HepG2 (cell line): ENCODE data around the gene OPRPN. TPM values are rescaled to one million over a fixed set of nuclear protein-coding genes. Genes with fewer than 3 reads are reported as not detected.

Source experiments
- ATAC-seq: fragments of 200-7000 bp; cut with Tn5 transposase; 3 replicates; pipeline ENCODE4 v1.9.1; 2020; ENCODE audit warnings: mild to moderate bottlenecking, moderate library complexity
- BruUV-seq: library from RNA; stranded (reverse); fragments of 400-500 nt; replicated peaks from 2 replicates; lab custom pipeline; 2021; lab: Mats Ljungman, UMichigan
- CTCF ChIA-PET: fragments of 300-600 bp; formaldehyde crosslinking; extraction: SDS; loops from one replicate; lab custom pipeline; 2021; ENCODE audit warnings: low total read pairs, inconsistent platforms, low intra/inter-chr PET ratio; lab: Yijun Ruan, JAX
- POLR2A ChIA-PET: fragments of 350-600 bp; sonication (Branson Sonifier 250); formaldehyde crosslinking; loops from one replicate; lab custom pipeline; 2020; ENCODE audit warnings: antibody characterized with exemption, inconsistent platforms; lab: Yijun Ruan, JAX
- DNase-seq: peaks from one replicate; pipeline ENCODE4 v3.0.0-alpha.2; 2015; ENCODE audit warnings: low spot score
- FAIRE-seq: peaks from 3 replicates; lab custom pipeline; 2011; peaks lifted over from hg19 to GRCh38; lab: Jason Lieb, UNC
- H2AFZ ChIP-seq: one replicate; pipeline ENCODE4 v1.6.1; 2011; ENCODE audit warnings: low read length, inconsistent platforms
- H3K27ac ChIP-seq: fragments of 300-600 bp; 3 replicates; pipeline ENCODE4 v1.8.0; 2011; ENCODE audit warnings: mixed run types, mild to moderate bottlenecking, mixed read lengths, low read length, inconsistent platforms; ENCODE audit not compliant: insufficient read depth; ENCODE audit errors: extremely low read length
- H3K27me3 ChIP-seq, 2 experiments: fragments of 200-600 bp in 1 of 2; 2 replicates in 1 of 2; 3 replicates in 1 of 2; pipeline versions ENCODE4 v1.6.0 to v1.8.0; 2011; ENCODE audit warnings: low read length in 2 of 2, mild to moderate bottlenecking in 2 of 2, moderate library complexity in 2 of 2, inconsistent platforms in 1 of 2; ENCODE audit not compliant: insufficient read depth in 2 of 2, control insufficient read depth in 1 of 2
- H3K36me3 ChIP-seq, 2 experiments: fragments of 200-600 bp in 1 of 2; replicated peaks in 1 of 2; 2 replicates in 1 of 2; 3 replicates in 1 of 2; pipeline versions ENCODE4 v1.5.1 to v1.8.0; 2011; ENCODE audit warnings: low read length in 2 of 2, inconsistent platforms in 1 of 2; ENCODE audit not compliant: insufficient read depth in 2 of 2, control insufficient read depth in 1 of 2
- H3K4me1 ChIP-seq: 2 replicates; pipeline ENCODE4 v1.5.1; 2012; ENCODE audit warnings: low read length, inconsistent platforms; ENCODE audit not compliant: insufficient read depth
- H3K4me2 ChIP-seq: 2 replicates; pipeline ENCODE4 v1.6.0; 2011; ENCODE audit warnings: low read depth, low read length, inconsistent platforms
- H3K4me3 ChIP-seq, 3 experiments: fragments of 200-600 bp in 1 of 3; sonication (generic), shearing (Covaris generic) in 1 of 3; replicated peaks in 1 of 3; 2 replicates each; pipeline ENCODE4 v1.5.1; 2011 to 2016; ENCODE audit warnings: low read length in 3 of 3, inconsistent platforms in 2 of 3, low read depth in 2 of 3, mild to moderate bottlenecking in 2 of 3, control low read depth in 1 of 3, mixed read lengths in 1 of 3; ENCODE audit not compliant: insufficient read depth in 1 of 3
- H3K79me2 ChIP-seq: one replicate; pipeline ENCODE4 v1.6.1; 2011; ENCODE audit warnings: low read length, inconsistent platforms; ENCODE audit not compliant: insufficient read depth
- H3K9ac ChIP-seq: 2 replicates; pipeline ENCODE4 v1.6.0; 2011; ENCODE audit warnings: mild to moderate bottlenecking, low read depth, low read length, inconsistent platforms; ENCODE audit not compliant: insufficient read depth
- H3K9me3 ChIP-seq: 2 replicates; pipeline ENCODE4 v1.5.1; 2012; ENCODE audit warnings: mild to moderate bottlenecking, low read length
- H4K20me1 ChIP-seq: 2 replicates; pipeline ENCODE4 v1.6.0; 2011; ENCODE audit warnings: inconsistent platforms, mild to moderate bottlenecking, low read length, moderate library complexity; ENCODE audit not compliant: insufficient read depth
- ERF ChIP-seq: IDR thresholded peaks from 2 replicates; pipeline ENCODE4 v1.6.1; 2018; ENCODE audit warnings: missing biosample characterization, missing genetic modification reagents
- HOXA9 ChIP-seq: sonication (generic); formaldehyde crosslinking; IDR thresholded peaks from 2 replicates; pipeline ENCODE4 v1.8.1; 2022; ENCODE audit warnings: missing genetic modification reagents, mild to moderate bottlenecking, moderate library complexity, borderline replicate concordance
- NFE2 ChIP-seq: sonication (generic); formaldehyde crosslinking; IDR thresholded peaks from 2 replicates; pipeline ENCODE4 v1.4.0; 2020; ENCODE audit warnings: missing genetic modification reagents
- NFYC ChIP-seq: IDR thresholded peaks from 2 replicates; pipeline ENCODE4 v1.6.1; 2016; ENCODE audit warnings: missing genetic modification reagents, missing compliant biosample characterization
- POLR2AphosphoS2 ChIP-seq: IDR thresholded peaks from 2 replicates; pipeline ENCODE4 v1.6.1; 2011; ENCODE audit warnings: low read depth, low read length, improper control_type of control experiment
- SP4 ChIP-seq: sonication (generic); formaldehyde crosslinking; IDR thresholded peaks from 2 replicates; pipeline ENCODE4 v1.8.1; 2023; ENCODE audit warnings: mild to moderate bottlenecking, missing genetic modification reagents
- ZFYVE20 ChIP-seq: sonication (generic); formaldehyde crosslinking; IDR thresholded peaks from 2 replicates; pipeline ENCODE4 v1.8.0; 2023; ENCODE audit warnings: low read depth, mild to moderate bottlenecking, moderate library complexity, missing genetic modification reagents, borderline replicate concordance
- ZNF124 ChIP-seq: sonication (generic); formaldehyde crosslinking; IDR thresholded peaks from 2 replicates; pipeline ENCODE4 v1.4.0; 2020; ENCODE audit warnings: missing genetic modification reagents
- ZNF607 ChIP-seq: sonication (generic); formaldehyde crosslinking; IDR thresholded peaks from 2 replicates; pipeline ENCODE4 v1.5.1; 2020; ENCODE audit warnings: missing genetic modification reagents, mild to moderate bottlenecking, borderline replicate concordance
- WGBS: methylation state at CpG from one replicate; pipeline ENCODE4 v1.1.6; 2017; ENCODE audit warnings: low lambda C conversion rate; 5-methylcytosine and 5-hydroxymethylcytosine counted together
- in situ Hi-C: cut with HindIII; loops from 2 replicates; pipeline ENCODE4 v1.10.0; 2017; ENCODE audit warnings: low pct_unique_long_range_greater_than_20kb; ENCODE audit not compliant: extremely low pct_ligation_motif_present
- intact Hi-C: fragments of 100-400 bp; cut with micrococcal nuclease; formaldehyde crosslinking; loops from one replicate; pipeline ENCODE4 v1.10.0; 2022; ENCODE audit not compliant: unreplicated experiment
- polyA plus RNA-seq, 8 experiments: library from polyadenylated mRNA; depleted of rRNA in 3 of 8; stranded (reverse) in 7 of 8; unstranded in 1 of 8; fragments of >200 nt; fragmentation: Illumina TruSeq in 4 of 8; extraction: Trizol in 4 of 8; gene quantifications; 2 replicates each; pipeline versions ENCODE4 v1.2.1 to v1.2.3, GENCODE V29; 2011 to 2016; ENCODE audit warnings: low read depth in 4 of 8, missing spikeins in 1 of 8, mixed read lengths in 1 of 8; ENCODE audit not compliant: insufficient read depth in 1 of 8
- total RNA-seq, 5 experiments: library from RNA; depleted of rRNA; stranded (reverse); fragments of >200 nt; fragmentation: Illumina TruSeq; extraction: Trizol; gene quantifications; 2 replicates each; pipeline ENCODE4 v1.2.3, GENCODE V29; 2016; ENCODE audit warnings: low read depth in 1 of 5
- TF ChIP-seq, protein P1 (sequence below): sonication (generic); IDR thresholded peaks from 2 replicates; pipeline ENCODE4 v1.6.1; 2016; ENCODE audit warnings: low read depth, borderline replicate concordance
- TF ChIP-seq, protein P2 (sequence below): sonication (generic); formaldehyde crosslinking; IDR thresholded peaks from 2 replicates; pipeline ENCODE4 v1.5.0; 2020; ENCODE audit warnings: mild to moderate bottlenecking, missing genetic modification reagents, borderline replicate concordance

OPRPN gene
- total and polyA plus RNA-seq, 2 of the 13 experiments (the other 11 are each of a cell fraction or from before 2014, with no cell fraction given): not detected

DNA sequence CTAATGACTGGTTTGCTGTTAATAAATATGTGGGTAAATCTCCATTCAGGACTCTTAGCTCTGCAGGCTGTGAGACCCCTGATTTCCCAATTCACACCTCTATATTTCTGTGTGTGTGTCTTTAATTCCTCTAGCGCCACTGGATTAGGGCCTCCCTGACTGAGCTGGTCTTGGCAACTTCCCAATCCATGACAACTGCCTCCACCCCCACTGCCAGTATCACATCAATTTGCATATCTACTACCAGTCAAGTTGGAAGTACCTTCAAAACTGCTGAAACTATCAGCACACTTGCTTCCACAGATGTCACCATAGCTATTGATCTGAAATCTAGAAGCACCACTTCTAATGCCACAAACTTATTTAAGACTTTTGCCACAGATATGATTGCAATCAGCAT, 27.6 kb downstream of the OPRPN start:
- DNase-seq (no peak), FAIRE-seq (no peak), ATAC-seq (no peak)
- ChIA-PET CTCF (no interaction called here), POLR2A (no interaction called here)
- in situ Hi-C loops (no loop called here), intact Hi-C loops (no loop called here)
- H3K4me1 ChIP-seq: peaks cover 3% of the 10 kb centered on the region; the same call in 1 of the 2 replicates
- TF ChIP-seq POLR2AphosphoS2 (no peak), NFYC (CRISPR knock-in tag) (no peak), ZNF124 (CRISPR knock-in tag) (no peak), SP4 (CRISPR knock-in tag) (no peak), ZFYVE20 (no peak)
- H3K79me2 ChIP-seq: no peaks in the 10 kb centered on the region
- no peaks in the 10 kb centered on the region for H3K36me3 ChIP-seq
- no peak overlapping the region for H3K9ac ChIP-seq
- no peak overlapping the region for H3K4me2 ChIP-seq
- WGBS: 91% methylated on average over 1 of the region's 1 CpG
- H3K27me3 ChIP-seq: no peaks in the 10 kb centered on the region
- no peak overlapping the region for H3K4me3 ChIP-seq
- H4K20me1 ChIP-seq: no peaks in the 10 kb centered on the region
- H3K27ac ChIP-seq: no peak overlapping the region
- no peak overlapping the region for H2AFZ ChIP-seq
- H3K9me3 ChIP-seq: no peaks in the 10 kb centered on the region
- no TSS peak for BruUV-seq

DNA sequence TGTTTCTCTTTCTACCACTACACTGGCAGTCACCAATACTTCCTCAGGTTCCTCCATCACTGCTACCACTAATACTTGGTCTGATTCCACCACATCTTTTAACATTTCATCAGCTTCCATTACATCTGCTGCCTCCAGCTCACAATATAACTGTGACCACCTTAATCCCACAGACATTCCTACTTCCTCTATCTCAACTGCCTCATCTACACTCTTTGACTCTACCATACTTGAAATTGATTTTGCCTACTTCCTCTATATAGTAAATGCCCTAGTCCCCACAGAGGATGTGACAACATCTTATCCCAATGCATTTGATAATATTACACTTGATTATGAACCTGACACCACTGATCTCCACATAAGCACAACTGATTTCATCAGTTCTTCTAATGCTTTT, 29.0 kb downstream of the OPRPN start:
- H3K4me2 ChIP-seq: no peak overlapping the region

More for the DNA sequence above, 29.0 kb downstream of the OPRPN start:
- TF ChIP-seq, protein P1, sequence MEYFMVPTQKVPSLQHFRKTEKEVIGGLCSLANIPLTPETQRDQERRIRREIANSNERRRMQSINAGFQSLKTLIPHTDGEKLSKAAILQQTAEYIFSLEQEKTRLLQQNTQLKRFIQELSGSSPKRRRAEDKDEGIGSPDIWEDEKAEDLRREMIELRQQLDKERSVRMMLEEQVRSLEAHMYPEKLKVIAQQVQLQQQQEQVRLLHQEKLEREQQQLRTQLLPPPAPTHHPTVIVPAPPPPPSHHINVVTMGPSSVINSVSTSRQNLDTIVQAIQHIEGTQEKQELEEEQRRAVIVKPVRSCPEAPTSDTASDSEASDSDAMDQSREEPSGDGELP: no peak
- TF ChIP-seq HOXA9 (CRISPR knock-in tag) (no peak), ERF (CRISPR knock-in tag) (no peak), ZNF607 (CRISPR knock-in tag) (no peak), NFE2 (CRISPR knock-in tag) (no peak)
- TF ChIP-seq, protein P2, sequence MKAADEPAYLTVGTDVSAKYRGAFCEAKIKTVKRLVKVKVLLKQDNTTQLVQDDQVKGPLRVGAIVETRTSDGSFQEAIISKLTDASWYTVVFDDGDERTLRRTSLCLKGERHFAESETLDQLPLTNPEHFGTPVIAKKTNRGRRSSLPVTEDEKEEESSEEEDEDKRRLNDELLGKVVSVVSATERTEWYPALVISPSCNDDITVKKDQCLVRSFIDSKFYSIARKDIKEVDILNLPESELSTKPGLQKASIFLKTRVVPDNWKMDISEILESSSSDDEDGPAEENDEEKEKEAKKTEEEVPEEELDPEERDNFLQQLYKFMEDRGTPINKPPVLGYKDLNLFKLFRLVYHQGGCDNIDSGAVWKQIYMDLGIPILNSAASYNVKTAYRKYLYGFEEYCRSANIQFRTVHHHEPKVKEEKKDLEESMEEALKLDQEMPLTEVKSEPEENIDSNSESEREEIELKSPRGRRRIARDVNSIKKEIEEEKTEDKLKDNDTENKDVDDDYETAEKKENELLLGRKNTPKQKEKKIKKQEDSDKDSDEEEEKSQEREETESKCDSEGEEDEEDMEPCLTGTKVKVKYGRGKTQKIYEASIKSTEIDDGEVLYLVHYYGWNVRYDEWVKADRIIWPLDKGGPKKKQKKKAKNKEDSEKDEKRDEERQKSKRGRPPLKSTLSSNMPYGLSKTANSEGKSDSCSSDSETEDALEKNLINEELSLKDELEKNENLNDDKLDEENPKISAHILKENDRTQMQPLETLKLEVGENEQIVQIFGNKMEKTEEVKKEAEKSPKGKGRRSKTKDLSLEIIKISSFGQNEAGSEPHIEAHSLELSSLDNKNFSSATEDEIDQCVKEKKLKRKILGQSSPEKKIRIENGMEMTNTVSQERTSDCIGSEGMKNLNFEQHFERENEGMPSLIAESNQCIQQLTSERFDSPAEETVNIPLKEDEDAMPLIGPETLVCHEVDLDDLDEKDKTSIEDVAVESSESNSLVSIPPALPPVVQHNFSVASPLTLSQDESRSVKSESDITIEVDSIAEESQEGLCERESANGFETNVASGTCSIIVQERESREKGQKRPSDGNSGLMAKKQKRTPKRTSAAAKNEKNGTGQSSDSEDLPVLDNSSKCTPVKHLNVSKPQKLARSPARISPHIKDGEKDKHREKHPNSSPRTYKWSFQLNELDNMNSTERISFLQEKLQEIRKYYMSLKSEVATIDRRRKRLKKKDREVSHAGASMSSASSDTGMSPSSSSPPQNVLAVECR: no peak
- H3K9me3 ChIP-seq: no peaks in the 10 kb centered on the region
- H3K27ac ChIP-seq: no peak overlapping the region
- FAIRE-seq (no peak), ATAC-seq (no peak), DNase-seq (no peak)
- H4K20me1 ChIP-seq: no peaks in the 10 kb centered on the region
- ChIA-PET CTCF (no interaction called here), POLR2A (no interaction called here)
- no peak overlapping the region for H2AFZ ChIP-seq
- BruUV-seq: no TSS peak
- H3K9ac ChIP-seq: no peak overlapping the region
- no peaks in the 10 kb centered on the region for H3K36me3 ChIP-seq
- peaks cover 6% of the 10 kb centered on the region; the same call in 1 of the 2 replicates for H3K4me1 ChIP-seq
- no peak overlapping the region for H3K4me3 ChIP-seq
- no peaks in the 10 kb centered on the region for H3K27me3 ChIP-seq
- intact Hi-C loops (no loop called here), in situ Hi-C loops (no loop called here)
- no peaks in the 10 kb centered on the region for H3K79me2 ChIP-seq
